Measurements from ENCODE around the gene DCUN1D1.

DNA sequence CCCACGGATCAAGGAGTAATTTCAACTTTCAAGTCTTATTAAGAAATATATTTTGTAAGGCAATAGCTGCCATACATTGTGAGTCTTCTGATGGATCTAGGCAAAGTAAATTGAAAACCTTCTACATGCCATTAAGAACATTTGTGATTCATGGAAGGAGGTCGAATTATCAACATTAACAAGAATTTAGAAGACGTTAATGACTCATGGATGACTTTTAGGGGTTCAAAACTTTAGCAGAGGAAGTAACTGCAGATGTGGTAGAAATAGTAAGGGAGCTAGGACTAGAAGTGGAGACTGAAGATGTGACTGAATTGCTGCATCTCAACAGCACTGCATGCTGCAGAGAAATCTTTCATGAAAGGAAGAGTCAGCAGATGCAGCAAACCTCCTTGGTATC, 48.1 kb upstream of the DCUN1D1 start:
- TF ChIP-seq, protein P1, sequence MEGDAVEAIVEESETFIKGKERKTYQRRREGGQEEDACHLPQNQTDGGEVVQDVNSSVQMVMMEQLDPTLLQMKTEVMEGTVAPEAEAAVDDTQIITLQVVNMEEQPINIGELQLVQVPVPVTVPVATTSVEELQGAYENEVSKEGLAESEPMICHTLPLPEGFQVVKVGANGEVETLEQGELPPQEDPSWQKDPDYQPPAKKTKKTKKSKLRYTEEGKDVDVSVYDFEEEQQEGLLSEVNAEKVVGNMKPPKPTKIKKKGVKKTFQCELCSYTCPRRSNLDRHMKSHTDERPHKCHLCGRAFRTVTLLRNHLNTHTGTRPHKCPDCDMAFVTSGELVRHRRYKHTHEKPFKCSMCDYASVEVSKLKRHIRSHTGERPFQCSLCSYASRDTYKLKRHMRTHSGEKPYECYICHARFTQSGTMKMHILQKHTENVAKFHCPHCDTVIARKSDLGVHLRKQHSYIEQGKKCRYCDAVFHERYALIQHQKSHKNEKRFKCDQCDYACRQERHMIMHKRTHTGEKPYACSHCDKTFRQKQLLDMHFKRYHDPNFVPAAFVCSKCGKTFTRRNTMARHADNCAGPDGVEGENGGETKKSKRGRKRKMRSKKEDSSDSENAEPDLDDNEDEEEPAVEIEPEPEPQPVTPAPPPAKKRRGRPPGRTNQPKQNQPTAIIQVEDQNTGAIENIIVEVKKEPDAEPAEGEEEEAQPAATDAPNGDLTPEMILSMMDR (conservative IDR thresholded peaks at IDR 0.05): no peak
- no peak for TF ChIP-seq ZFX (IDR thresholded peaks at IDR 0.05)

Measured in C4-2B (cell line).